ENCODE results near the gene ANKRD33B.

ANKRD33B gene

DNA sequence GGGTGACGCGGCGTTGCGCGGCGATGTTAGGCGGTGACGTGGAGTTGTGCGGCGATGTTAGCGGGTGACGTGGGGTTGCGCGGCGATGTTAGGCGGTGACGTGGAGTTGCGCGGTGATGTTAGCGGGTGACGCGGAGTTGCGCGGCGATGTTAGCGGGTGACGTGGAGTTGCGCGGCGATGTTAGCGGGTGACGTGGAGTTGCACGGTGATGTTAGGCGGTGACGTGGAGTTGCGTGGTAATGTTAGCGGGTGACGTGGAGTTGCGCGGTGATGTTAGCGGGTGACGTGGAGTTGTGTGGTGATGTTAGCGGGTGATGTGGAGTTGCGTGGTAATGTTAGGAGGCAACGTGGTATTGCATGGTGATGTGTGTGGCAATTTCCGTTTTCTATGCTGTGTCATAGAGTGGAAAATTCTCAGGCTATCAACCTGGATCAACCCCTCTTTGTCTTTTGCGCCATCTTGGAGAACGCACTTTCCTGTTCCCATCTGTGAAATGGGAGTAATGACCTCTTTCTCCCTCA lies 76.0 kb downstream of the ANKRD33B start:
- TF ChIP-seq, protein P1, sequence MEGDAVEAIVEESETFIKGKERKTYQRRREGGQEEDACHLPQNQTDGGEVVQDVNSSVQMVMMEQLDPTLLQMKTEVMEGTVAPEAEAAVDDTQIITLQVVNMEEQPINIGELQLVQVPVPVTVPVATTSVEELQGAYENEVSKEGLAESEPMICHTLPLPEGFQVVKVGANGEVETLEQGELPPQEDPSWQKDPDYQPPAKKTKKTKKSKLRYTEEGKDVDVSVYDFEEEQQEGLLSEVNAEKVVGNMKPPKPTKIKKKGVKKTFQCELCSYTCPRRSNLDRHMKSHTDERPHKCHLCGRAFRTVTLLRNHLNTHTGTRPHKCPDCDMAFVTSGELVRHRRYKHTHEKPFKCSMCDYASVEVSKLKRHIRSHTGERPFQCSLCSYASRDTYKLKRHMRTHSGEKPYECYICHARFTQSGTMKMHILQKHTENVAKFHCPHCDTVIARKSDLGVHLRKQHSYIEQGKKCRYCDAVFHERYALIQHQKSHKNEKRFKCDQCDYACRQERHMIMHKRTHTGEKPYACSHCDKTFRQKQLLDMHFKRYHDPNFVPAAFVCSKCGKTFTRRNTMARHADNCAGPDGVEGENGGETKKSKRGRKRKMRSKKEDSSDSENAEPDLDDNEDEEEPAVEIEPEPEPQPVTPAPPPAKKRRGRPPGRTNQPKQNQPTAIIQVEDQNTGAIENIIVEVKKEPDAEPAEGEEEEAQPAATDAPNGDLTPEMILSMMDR (IDR thresholded peaks at IDR 0.05; ENCODE audit: borderline replicate concordance, insufficient read depth, low read depth, low read length): no peak
- no peak overlapping the region for H3K4me3 ChIP-seq (ENCODE audit: low read depth, low read length)

DNA sequence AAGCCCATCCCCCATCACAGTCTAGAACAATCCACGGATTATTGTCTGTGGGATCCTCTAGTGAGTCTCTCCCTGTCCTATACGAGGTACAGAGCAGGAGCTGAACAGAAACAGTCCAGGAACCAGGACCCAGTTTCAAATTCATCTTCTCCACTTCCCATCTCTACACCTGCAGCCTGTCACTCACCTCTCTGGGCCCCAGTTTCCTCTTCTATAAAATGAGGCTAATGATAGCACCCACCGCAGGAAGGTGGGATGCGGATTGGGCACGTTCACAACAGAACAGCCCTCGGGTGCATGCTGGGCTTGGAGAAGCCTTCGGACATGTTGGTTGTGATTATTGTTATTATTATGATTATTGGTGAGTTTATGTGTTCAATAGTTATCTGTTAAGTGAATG lies 78.5 kb downstream of the ANKRD33B start:
- TF ChIP-seq, protein P1 (IDR thresholded peaks at IDR 0.05; ENCODE audit: borderline replicate concordance, insufficient read depth, low read depth, low read length): no peak
- no peak overlapping the region for H3K4me3 ChIP-seq (ENCODE audit: low read depth, low read length)

DNA sequence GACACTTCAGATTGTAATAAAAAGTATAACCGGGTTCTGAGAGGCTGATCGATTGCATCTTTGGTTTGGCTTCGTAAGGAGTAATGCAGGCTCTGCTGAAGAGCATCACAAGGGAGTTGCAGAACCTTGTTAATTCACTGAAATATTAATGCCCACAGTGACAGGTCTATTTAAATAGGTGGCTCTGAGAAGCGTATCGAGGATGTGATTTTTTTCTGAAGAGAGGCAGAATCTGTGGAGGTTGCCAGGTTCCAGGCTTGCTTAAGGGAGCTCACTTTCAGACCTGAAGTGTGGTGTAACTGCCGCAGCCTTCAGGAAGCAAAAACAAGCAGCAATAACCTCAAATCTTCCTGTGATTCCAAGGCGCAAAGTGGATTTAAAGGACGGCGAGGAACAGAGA lies 80.3 kb downstream of the ANKRD33B start:
- TF ChIP-seq, protein P1 (IDR thresholded peaks at IDR 0.05; ENCODE audit: borderline replicate concordance, insufficient read depth, low read depth, low read length): no peak

DNA sequence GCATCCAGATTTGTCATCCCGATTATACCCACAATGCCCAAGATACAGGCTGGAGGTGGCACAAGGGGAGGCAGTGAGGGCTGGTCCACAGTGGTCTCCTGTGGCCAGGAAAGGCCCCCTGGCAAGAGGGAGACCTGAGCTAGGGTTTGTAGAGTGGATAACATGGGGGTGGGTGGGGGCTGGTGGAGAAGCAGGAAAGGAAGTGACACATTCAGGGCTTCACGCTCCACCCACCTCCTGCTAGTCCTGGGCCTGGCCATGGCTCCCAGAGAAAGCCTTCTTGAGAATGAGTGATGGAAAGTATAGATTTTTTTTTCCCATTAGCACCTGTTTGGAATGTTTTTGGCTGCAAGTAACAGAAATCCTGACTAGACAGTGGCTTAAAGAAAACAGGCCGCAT lies 81.3 kb downstream of the ANKRD33B start:
- H3K4me3 ChIP-seq (ENCODE audit: low read depth, low read length): no peak overlapping the region
- TF ChIP-seq, protein P1 (IDR thresholded peaks at IDR 0.05; ENCODE audit: borderline replicate concordance, insufficient read depth, low read depth, low read length): no peak

More for the DNA sequence above, 80.3 kb downstream of the ANKRD33B start:
- no peak overlapping the region for H3K4me3 ChIP-seq (ENCODE audit: low read depth, low read length)

DNA sequence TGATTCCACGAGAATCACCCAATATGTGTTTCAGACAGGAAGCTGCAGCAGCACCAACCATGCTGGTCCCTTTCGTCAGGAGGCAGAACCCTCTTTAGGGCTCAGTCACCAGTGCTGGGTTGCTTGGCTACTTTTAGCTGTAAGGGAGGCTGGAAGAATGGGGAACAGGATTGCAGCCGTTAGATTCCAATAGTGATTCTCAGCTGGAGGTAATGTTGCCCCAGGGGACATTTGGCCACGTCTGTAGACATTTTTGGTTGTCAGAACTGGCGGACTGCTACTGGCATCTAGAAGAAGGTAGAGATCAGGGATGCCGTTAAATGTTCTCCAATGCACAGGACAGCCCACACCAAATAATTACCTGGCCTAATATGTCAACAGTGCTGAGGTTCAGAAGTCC lies 81.8 kb downstream of the ANKRD33B start:
- TF ChIP-seq, protein P1 (IDR thresholded peaks at IDR 0.05; ENCODE audit: borderline replicate concordance, insufficient read depth, low read depth, low read length): no peak
- no peak overlapping the region for H3K4me3 ChIP-seq (ENCODE audit: low read depth, low read length)

DNA sequence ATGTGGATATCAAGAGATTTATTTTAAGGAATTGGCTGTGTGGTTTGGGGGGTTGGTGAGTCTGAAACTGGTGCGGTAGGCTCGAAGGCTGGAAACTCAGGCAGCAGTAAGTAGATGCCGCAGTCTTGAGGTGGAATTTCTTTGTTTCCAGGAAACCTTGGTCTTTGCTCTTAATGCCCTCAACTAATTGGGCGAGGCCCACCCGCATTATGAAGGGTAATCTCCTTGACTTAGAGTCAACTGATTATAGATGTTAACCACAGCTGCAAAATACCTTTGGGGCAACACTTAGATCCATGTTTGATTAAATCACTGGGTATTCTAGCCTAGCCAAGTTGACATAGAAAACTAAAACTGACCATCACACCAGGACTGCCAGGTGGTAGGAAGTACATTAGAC lies 83.8 kb downstream of the ANKRD33B start:
- TF ChIP-seq, protein P1 (IDR thresholded peaks at IDR 0.05; ENCODE audit: borderline replicate concordance, insufficient read depth, low read depth, low read length): no peak
- H3K4me3 ChIP-seq (ENCODE audit: low read depth, low read length): no peak overlapping the region

DNA sequence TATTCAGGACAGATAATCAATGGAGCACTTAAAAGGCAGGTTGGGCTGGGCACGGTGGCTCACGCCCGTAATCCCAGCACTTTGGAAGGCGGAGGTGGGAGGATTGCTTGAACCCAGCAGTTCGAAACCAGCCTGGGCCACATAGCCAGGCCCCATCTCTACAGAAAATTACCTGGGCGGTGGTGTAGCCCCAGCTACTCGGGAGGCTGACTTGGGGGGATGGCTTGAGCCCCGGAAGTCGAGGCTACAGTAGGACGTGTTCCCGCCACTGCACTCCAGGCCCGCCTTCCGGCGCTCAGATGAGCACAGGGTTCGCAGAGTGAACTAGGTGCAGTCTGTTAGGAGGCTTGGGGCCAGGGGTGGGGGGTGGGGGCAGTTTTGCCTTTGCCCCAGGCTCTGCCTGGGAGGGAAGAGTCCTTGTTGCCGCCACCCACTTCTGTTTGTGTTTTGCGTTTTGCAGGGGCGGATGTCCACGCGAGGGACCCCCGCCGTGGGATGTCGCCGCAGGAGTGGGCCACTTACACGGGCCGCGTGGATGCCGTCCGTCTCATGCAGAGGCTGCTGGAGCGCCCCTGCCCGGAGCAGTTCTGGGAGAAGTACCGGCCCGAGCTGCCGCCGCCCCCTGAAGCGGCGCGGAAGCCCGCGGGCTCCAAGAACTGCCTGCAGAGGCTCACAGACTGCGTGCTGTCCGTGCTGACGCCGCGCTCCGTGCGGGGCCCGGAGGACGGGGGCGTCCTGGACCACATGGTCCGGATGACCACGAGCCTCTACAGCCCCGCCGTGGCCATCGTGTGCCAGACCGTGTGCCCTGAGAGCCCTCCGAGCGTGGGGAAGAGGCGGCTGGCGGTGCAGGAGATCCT lies 85.2 kb downstream of the ANKRD33B start:
- TF ChIP-seq, protein P1 (IDR thresholded peaks at IDR 0.05; ENCODE audit: borderline replicate concordance, insufficient read depth, low read depth, low read length): no peak
- H3K4me3 ChIP-seq (ENCODE audit: low read depth, low read length): no peak overlapping the region

Measured in GM12875 (cell line).